Type B pancreatic cell (in vitro differentiated cells): ENCODE data around the gene PARD3. TPM values are rescaled to one million over a fixed set of nuclear protein-coding genes. Genes with fewer than 3 reads are reported as not detected.
A peak's percentile ranks its signal among the peaks of the same experiment; 100 is the strongest.

Source experiments
- DNase-seq: peaks from one replicate; pipeline ENCODE4 v3.0.0; 2021; ENCODE audit warnings: mixed read lengths; ENCODE audit not compliant: unreplicated experiment; ENCODE audit errors: extremely low spot score
- H3K27ac Mint-ChIP-seq: 2 replicates; pipeline ENCODE4 v1.8.0; 2021; ENCODE audit warnings: mild to moderate bottlenecking, mixed read lengths
- H3K27me3 Mint-ChIP-seq: 2 replicates; pipeline ENCODE4 v1.8.0; 2021; ENCODE audit warnings: mixed read lengths
- H3K36me3 Mint-ChIP-seq: 2 replicates; pipeline ENCODE4 v1.8.0; 2021; ENCODE audit warnings: mixed read lengths
- H3K4me1 Mint-ChIP-seq: one replicate; pipeline ENCODE4 v1.8.0; 2021; ENCODE audit warnings: mixed read lengths; ENCODE audit not compliant: unreplicated experiment
- H3K4me3 Mint-ChIP-seq: 2 replicates; pipeline ENCODE4 v1.8.0; 2021; ENCODE audit warnings: mild to moderate bottlenecking, mixed read lengths
- H3K9me3 Mint-ChIP-seq: 2 replicates; pipeline ENCODE4 v1.8.0; 2021; ENCODE audit warnings: mixed read lengths
- total RNA-seq: library from RNA; stranded (reverse); gene quantifications from 2 replicates; pipeline ENCODE4 v1.2.1, GENCODE V29; 2021; ENCODE audit warnings: low replicate concordance
- TF ChIP-seq, protein P1 (sequence below): fragments of 200-600 bp; sonication (generic); conservative IDR thresholded peaks from 2 replicates; pipeline ENCODE4 v1.5.0; 2021; ENCODE audit warnings: antibody characterized with exemption, mild to moderate bottlenecking

Gene PARD3
- total RNA-seq, 1 donor from 2014 or later, result 52.3 TPM

GRCh38 chr10:34776090-34776690 is 38.9 kb downstream of the PARD3 start:
- H3K4me1 Mint-ChIP-seq, result peaks cover 56% of the 10 kb centered on the region
- H3K27ac Mint-ChIP-seq, result peak overlapping the region; percentile 55
- TF ChIP-seq, protein P1, sequence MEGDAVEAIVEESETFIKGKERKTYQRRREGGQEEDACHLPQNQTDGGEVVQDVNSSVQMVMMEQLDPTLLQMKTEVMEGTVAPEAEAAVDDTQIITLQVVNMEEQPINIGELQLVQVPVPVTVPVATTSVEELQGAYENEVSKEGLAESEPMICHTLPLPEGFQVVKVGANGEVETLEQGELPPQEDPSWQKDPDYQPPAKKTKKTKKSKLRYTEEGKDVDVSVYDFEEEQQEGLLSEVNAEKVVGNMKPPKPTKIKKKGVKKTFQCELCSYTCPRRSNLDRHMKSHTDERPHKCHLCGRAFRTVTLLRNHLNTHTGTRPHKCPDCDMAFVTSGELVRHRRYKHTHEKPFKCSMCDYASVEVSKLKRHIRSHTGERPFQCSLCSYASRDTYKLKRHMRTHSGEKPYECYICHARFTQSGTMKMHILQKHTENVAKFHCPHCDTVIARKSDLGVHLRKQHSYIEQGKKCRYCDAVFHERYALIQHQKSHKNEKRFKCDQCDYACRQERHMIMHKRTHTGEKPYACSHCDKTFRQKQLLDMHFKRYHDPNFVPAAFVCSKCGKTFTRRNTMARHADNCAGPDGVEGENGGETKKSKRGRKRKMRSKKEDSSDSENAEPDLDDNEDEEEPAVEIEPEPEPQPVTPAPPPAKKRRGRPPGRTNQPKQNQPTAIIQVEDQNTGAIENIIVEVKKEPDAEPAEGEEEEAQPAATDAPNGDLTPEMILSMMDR, result no peak
- no peaks in the 10 kb centered on the region for H3K27me3 Mint-ChIP-seq
- peaks cover 3% of the 10 kb centered on the region for H3K36me3 Mint-ChIP-seq
- no peaks in the 10 kb centered on the region for H3K9me3 Mint-ChIP-seq
- H3K4me3 Mint-ChIP-seq, result no peak overlapping the region
- DNase-seq, result no peak

- no peak for DNase-seq
- peaks cover 2% of the 10 kb centered on the region for H3K9me3 Mint-ChIP-seq
- H3K4me1 Mint-ChIP-seq, result peaks cover 56% of the 10 kb centered on the region
- peaks cover 5% of the 10 kb centered on the region for H3K36me3 Mint-ChIP-seq
- no peak overlapping the region for H3K4me3 Mint-ChIP-seq
- no peak overlapping the region for H3K27ac Mint-ChIP-seq
- no peaks in the 10 kb centered on the region for H3K27me3 Mint-ChIP-seq
- TF ChIP-seq, protein P1, result no peak
Observed at GRCh38 chr10:34775044-34775637, 40.0 kb downstream of the PARD3 start.

DNA sequence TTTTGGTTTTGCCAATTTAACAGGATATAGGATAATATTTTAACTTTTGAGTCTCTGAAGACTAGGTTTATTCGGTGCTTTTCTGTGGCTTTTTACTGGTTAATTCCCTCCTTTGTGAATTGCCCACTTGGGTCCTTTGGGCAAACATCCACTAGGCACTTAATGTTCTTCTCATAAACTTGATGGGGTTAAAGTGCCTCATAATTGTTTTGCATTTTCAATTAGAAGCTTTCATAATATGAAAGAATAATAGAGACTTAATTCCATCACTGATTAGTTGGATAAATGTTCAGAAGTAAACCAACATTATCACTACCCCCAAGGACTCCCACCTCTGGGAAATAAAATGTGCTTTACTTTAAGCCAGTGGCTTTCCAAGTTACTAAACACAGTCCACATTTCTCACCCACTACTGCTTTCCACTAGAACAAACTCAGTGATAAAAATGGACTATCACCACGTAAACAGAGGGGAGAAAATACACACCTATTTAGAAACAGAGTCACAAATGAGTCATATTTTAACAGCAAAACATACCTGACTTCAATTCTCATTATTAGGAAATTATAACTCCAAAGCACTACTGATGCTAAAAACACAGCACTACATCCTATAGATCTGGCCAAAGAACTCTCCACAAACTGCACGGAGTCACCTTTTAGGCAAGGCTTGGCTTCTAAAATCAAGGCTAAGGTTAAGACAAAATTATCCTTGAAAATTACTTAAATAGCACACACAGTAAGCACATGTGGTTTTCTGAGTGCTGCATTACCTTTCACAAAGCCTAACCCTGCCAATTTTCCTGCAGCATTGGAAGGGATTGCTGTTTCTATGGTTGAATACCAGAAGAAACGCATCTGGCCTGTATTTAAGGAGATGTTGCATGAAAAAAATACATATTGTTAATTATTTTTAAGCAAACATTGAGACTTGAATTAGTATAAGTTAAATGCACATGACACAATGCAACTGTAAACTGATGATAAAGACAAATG is 41.2 kb downstream of the PARD3 start:
- H3K27me3 Mint-ChIP-seq, result no peaks in the 10 kb centered on the region
- peaks cover 59% of the 10 kb centered on the region for H3K4me1 Mint-ChIP-seq
- H3K4me3 Mint-ChIP-seq, result no peak overlapping the region
- peaks cover 10% of the 10 kb centered on the region for H3K36me3 Mint-ChIP-seq
- TF ChIP-seq, protein P1, result no peak
- H3K9me3 Mint-ChIP-seq, result peaks cover 5% of the 10 kb centered on the region
- no peak for DNase-seq
- H3K27ac Mint-ChIP-seq, result no peak overlapping the region

DNA sequence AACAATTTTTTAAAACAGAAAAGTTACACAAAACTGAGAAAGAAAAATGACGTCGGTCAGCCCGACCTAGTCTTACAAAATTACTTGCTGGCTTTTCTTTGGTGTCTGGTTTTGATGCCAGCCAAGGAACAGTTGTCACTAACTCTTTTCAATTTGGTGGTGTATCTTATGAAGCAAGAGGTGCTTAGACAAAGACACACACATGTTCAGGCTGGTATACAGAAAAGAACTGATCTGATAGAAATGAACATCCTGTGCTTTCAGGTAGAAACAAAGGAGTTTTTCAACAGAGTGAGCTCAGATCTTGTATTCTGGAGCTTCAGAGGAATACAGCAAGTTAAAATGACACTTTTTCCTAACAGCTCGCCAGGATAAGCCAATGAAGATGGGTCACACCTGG is 43.6 kb downstream of the PARD3 start:
- peaks cover 14% of the 10 kb centered on the region for H3K9me3 Mint-ChIP-seq
- no peaks in the 10 kb centered on the region for H3K27me3 Mint-ChIP-seq
- H3K4me1 Mint-ChIP-seq, result peaks cover 72% of the 10 kb centered on the region
- H3K27ac Mint-ChIP-seq, result no peak overlapping the region
- TF ChIP-seq, protein P1, result no peak
- H3K4me3 Mint-ChIP-seq, result no peak overlapping the region
- peaks cover 17% of the 10 kb centered on the region for H3K36me3 Mint-ChIP-seq
- DNase-seq, result no peak

GRCh38 chr10:34771106-34771505 is 44.0 kb downstream of the PARD3 start:
- DNase-seq, result no peak
- Mint-ChIP-seq H3K4me1 (peaks cover 72% of the 10 kb centered on the region), H3K4me3 (no peak overlapping the region), H3K9me3 (peaks cover 14% of the 10 kb centered on the region), H3K27ac (no peak overlapping the region), H3K36me3 (peaks cover 14% of the 10 kb centered on the region), H3K27me3 (no peaks in the 10 kb centered on the region)
- TF ChIP-seq, protein P1, result no peak
